ENCODE results near the gene NNAT. TPM values are rescaled to one million over a fixed set of nuclear protein-coding genes. Genes with fewer than 3 reads are reported as not detected.

Gene NNAT
- total and polyA plus RNA-seq, 12 donors: 0.24 to 1.1 (median 0.46) TPM; not detected in 5

GRCh38 chr20:37490663-37491350 is 30.2 kb upstream of the NNAT start:
- intact Hi-C loops (cut with DNase I): no loop called here
- Histone ChIP-seq H3K4me1 (peaks cover 0 to 4% (median 0%) of the 10 kb centered on the region in 9 donors), H3K36me3 (peaks cover 0 to 29% (median 0%) of the 10 kb centered on the region in 9 donors), H3K27me3 (no peaks in the 10 kb centered on the region), H3K27ac (no peak overlapping the region), H3K9me3 (no peaks in the 10 kb centered on the region), H3K4me3 (no peak overlapping the region)
- 71 to 77% methylated on average over 7 of the region's 7 CpGs for WGBS, 2 donors
- DNase-seq: no peak
- ATAC-seq: no peak
- TF ChIP-seq CTCF (IDR thresholded peaks at IDR 0.05): no peak

- no peaks in the 10 kb centered on the region for H3K9me3 ChIP-seq
- no peak overlapping the region for H3K27ac ChIP-seq
- H3K36me3 ChIP-seq: peaks cover 0 to 29% (median 0%) of the 10 kb centered on the region in 9 donors
- no peaks in the 10 kb centered on the region for H3K27me3 ChIP-seq
- TF ChIP-seq CTCF (IDR thresholded peaks at IDR 0.05): no peak
- 91 to 95% methylated on average over 6 of the region's 6 CpGs for WGBS, 2 donors
- H3K4me1 ChIP-seq: peaks cover 0 to 6% (median 0%) of the 10 kb centered on the region in 9 donors
- no peak overlapping the region for H3K4me3 ChIP-seq
- DNase-seq: no peak
- no peak for ATAC-seq
- intact Hi-C loops (cut with DNase I): no loop called here
Observed at GRCh38 chr20:37492096-37492625, 28.9 kb upstream of the NNAT start.

GRCh38 chr20:37492945-37493344 is 28.1 kb upstream of the NNAT start:
- Histone ChIP-seq H3K4me3 (no peak overlapping the region), H3K9me3 (no peaks in the 10 kb centered on the region), H3K36me3 (peaks cover 0 to 29% (median 0%) of the 10 kb centered on the region in 9 donors), H3K4me1 (peaks cover 0 to 6% (median 0%) of the 10 kb centered on the region in 9 donors), H3K27ac (no peak overlapping the region), H3K27me3 (no peaks in the 10 kb centered on the region)
- DNase-seq (no peak), ATAC-seq (no peak)
- intact Hi-C loops (cut with DNase I): no loop called here
- TF ChIP-seq CTCF (IDR thresholded peaks at IDR 0.05): no peak
- WGBS, 2 donors: 78 to 84% methylated on average over 2 of the region's 2 CpGs

- intact Hi-C loops (cut with DNase I): no loop called here
- peaks cover 0 to 29% (median 0%) of the 10 kb centered on the region in 9 donors for H3K36me3 ChIP-seq
- H3K9me3 ChIP-seq: no peaks in the 10 kb centered on the region
- ATAC-seq (no peak), DNase-seq (no peak)
- TF ChIP-seq CTCF (IDR thresholded peaks at IDR 0.05): no peak
- H3K4me3 ChIP-seq: no peak overlapping the region
- no peak overlapping the region for H3K27ac ChIP-seq
- peaks cover 0 to 6% (median 0%) of the 10 kb centered on the region in 9 donors for H3K4me1 ChIP-seq
- H3K27me3 ChIP-seq: no peaks in the 10 kb centered on the region
- WGBS, 2 donors: 91 to 93% methylated on average over 8 of the region's 8 CpGs
Observed at GRCh38 chr20:37494301-37494700, 26.7 kb upstream of the NNAT start.

Data from heart right ventricle (tissue), 16 donors.